Measurements from ENCODE around the gene VPS8. TPM values are rescaled to one million over a fixed set of nuclear protein-coding genes. Genes with fewer than 3 reads are reported as not detected.

The VPS8 gene
- total and polyA plus RNA-seq, 2 of the 8 experiments (the other 6 are each of a cell fraction or from before 2014, with no cell fraction given), result 13.0 to 41.0 TPM

- no peak for TF ChIP-seq USF2 (IDR thresholded peaks at IDR 0.05; ENCODE audit: low read length)
- TF ChIP-seq, protein P1, sequence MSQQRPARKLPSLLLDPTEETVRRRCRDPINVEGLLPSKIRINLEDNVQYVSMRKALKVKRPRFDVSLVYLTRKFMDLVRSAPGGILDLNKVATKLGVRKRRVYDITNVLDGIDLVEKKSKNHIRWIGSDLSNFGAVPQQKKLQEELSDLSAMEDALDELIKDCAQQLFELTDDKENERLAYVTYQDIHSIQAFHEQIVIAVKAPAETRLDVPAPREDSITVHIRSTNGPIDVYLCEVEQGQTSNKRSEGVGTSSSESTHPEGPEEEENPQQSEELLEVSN (IDR thresholded peaks at IDR 0.05), result no peak
- TF ChIP-seq TAF1 (IDR thresholded peaks at IDR 0.05; ENCODE audit: low read depth, low read length), result no peak
- no peak for TF ChIP-seq POLR2A (IDR thresholded peaks at IDR 0.05; ENCODE audit: control extremely low read depth in 1 of 2, low read depth in 2 of 2, low read length in 2 of 2)
- no peak for TF ChIP-seq KDM5A (IDR thresholded peaks at IDR 0.05; ENCODE audit: low read length)
These were observed 35.0 kb upstream of the VPS8 start (continued) for GRCh38 chr3:184776916-184777315.
